ENCODE results near the gene IL18R1.

Gene IL18R1

GRCh38 chr2:102335871-102336366 lies 19.7 kb upstream of the IL18R1 start:
- TF ChIP-seq CTCF (IDR thresholded peaks at IDR 0.05; ENCODE audit: borderline replicate concordance, control extremely low read depth, extremely low read depth, insufficient read depth, missing control alignments): no peak
- in situ Hi-C loops (cut with MboI; ENCODE audit: low sequenced_read_pairs, unreplicated experiment): no loop called here
- no peak for DNase-seq (ENCODE audit: low spot score)

DNA sequence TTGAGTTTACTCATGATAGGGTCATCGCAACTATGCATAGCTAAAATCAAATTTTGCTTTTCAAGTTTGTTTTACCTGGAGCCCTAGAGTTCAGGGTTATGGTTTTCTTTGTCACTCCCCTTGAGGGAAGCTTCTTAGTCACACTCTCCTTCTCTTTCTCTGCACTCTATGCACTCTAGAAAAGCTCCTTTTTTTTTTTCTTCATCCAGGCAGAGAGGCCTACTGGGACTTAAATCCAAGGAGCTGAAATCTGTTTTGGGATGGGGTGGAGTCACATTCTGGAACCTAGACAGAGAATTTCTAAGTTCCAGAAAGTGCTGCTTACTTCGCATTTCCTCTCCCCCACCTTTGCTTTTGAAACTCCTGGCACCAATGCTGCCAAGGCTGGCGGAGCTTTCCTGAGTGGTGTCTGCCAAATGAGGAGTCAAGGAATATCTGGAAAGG lies 19.1 kb upstream of the IL18R1 start:
- TF ChIP-seq CTCF (IDR thresholded peaks at IDR 0.05; ENCODE audit: borderline replicate concordance, control extremely low read depth, extremely low read depth, insufficient read depth, missing control alignments): no peak
- in situ Hi-C loops (cut with MboI; ENCODE audit: low sequenced_read_pairs, unreplicated experiment): no loop called here
- no peak for DNase-seq (ENCODE audit: low spot score)

DNA sequence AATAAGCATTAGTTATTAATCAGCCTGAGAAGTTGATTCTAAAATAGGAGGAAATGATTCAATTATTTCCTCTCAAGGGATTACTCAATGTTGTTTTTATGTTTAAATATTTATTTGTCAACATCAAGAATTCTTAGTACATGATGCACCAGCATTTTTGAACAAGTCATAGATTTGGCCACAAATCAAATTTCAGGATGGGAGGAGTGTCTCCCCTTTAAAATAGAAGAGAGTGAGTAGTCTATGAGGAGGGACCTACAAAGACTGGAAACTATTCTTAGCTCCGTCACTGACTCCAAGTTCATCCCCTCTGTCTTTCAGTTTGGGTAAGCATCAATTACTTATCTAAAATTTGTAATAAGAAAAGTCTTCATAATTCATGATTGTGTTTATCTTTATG lies 18.6 kb upstream of the IL18R1 start:
- no peak for TF ChIP-seq CTCF (IDR thresholded peaks at IDR 0.05; ENCODE audit: borderline replicate concordance, control extremely low read depth, extremely low read depth, insufficient read depth, missing control alignments)
- DNase-seq (ENCODE audit: low spot score): no peak
- in situ Hi-C loops (cut with MboI; ENCODE audit: low sequenced_read_pairs, unreplicated experiment): no loop called here

DNA sequence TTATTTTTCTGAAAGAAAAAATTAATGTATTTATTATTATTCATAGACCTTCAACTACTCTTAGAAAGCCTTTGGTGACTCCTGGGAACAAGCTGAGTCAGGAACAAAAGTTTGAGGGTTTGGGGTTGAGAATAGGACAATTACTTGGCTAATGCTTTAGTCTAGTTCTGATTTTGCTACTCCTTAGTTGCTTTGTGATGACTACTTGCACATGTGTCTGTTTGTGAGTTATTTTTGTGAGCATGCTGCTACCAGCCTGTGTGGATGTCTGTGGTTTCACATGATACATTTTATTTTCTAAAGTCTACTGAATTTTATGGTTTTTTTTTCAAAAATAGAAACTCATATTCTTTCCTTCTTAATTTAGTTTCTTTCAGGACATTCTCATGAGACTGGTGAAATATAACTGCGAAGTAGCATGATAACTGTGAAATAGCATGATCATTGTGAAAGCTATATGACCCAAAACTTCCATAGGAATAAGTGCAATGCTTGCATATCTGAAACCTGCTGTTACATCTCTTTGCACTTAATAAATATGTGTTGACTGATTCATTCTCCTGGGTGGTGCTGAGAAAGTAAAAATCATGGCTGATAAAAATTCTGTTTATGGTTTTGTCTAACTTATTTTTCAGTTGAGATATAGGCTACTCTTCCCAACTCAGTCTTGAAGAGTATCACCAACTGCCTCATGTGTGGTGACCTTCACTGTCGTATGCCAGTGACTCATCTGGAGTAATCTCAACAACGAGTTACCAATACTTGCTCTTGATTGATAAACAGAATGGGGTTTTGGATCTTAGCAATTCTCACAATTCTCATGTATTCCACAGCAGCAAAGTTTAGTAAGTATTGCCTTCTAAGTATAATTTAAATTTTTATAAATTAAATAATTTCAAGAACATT lies 17.9 kb upstream of the IL18R1 start:
- in situ Hi-C loops (cut with MboI; ENCODE audit: low sequenced_read_pairs, unreplicated experiment): no loop called here
- DNase-seq (ENCODE audit: low spot score): no peak
- TF ChIP-seq CTCF (IDR thresholded peaks at IDR 0.05; ENCODE audit: borderline replicate concordance, control extremely low read depth, extremely low read depth, insufficient read depth, missing control alignments): no peak

- no peak for DNase-seq (ENCODE audit: low spot score)
- in situ Hi-C loops (cut with MboI; ENCODE audit: low sequenced_read_pairs, unreplicated experiment): no loop called here
- no peak for TF ChIP-seq CTCF (IDR thresholded peaks at IDR 0.05; ENCODE audit: borderline replicate concordance, control extremely low read depth, extremely low read depth, insufficient read depth, missing control alignments)
Measured at GRCh38 chr2:102340778-102341177, 14.8 kb upstream of the IL18R1 start.

DNA sequence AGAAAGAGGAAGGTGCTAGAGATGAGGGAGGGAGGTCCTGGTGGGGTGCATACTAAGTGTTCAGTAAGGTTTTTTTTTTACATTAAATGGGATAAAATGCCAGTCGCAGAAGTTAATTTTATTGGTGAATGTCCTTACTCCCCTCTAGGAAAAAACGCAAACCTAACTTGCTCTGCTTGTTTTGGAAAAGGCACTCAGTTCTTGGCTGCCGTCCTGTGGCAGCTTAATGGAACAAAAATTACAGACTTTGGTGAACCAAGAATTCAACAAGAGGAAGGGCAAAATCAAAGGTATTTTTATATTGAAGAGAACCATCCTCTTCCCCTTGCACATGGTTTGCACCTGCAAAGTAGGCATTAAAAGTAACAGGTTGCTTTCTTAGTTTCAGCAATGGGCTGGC lies 12.7 kb upstream of the IL18R1 start:
- DNase-seq (ENCODE audit: low spot score): no peak
- no peak for TF ChIP-seq CTCF (IDR thresholded peaks at IDR 0.05; ENCODE audit: borderline replicate concordance, control extremely low read depth, extremely low read depth, insufficient read depth, missing control alignments)
- in situ Hi-C loops (cut with MboI; ENCODE audit: low sequenced_read_pairs, unreplicated experiment): no loop called here

All from GM13976 (cell line).